Loucy (cell line): ENCODE results near the gene ADM5.

Source experiments
- H2AFZ ChIP-seq: fragments of 200-600 bp; sonication (generic); 2 replicates; pipeline ENCODE4 v1.6.0; 2016; ENCODE audit warnings: antibody characterized with exemption, mild to moderate bottlenecking, low read length, moderate library complexity
- H3F3A ChIP-seq: fragments of 200-600 bp; 2 replicates; pipeline ENCODE4 v1.6.0; 2016; ENCODE audit warnings: antibody characterized with exemption, low read depth, mild to moderate bottlenecking
- H3K27me3 ChIP-seq: fragments of 200-600 bp; sonication (generic); 2 replicates; pipeline ENCODE4 v1.6.1; 2014; ENCODE audit warnings: low read length, mild to moderate bottlenecking; ENCODE audit not compliant: insufficient read depth, poor library complexity, severe bottlenecking
- H3K36me3 ChIP-seq: fragments of 200-600 bp; sonication (generic); 2 replicates; pipeline ENCODE4 v1.6.1; 2016; ENCODE audit warnings: low read length; ENCODE audit not compliant: insufficient read depth
- H3K4me1 ChIP-seq: fragments of 200-600 bp; sonication (generic); 2 replicates; pipeline ENCODE4 v1.5.1; 2014; ENCODE audit warnings: low read length, mild to moderate bottlenecking; ENCODE audit not compliant: insufficient read depth, poor library complexity, severe bottlenecking
- H3K4me2 ChIP-seq: fragments of 200-600 bp; sonication (generic); 2 replicates; pipeline ENCODE4 v1.6.0; 2014; ENCODE audit warnings: antibody characterized with exemption, low read length, low read depth, mild to moderate bottlenecking; ENCODE audit not compliant: poor library complexity, severe bottlenecking
- H3K4me3 ChIP-seq: fragments of 200-600 bp; sonication (generic); 2 replicates; pipeline ENCODE4 v1.5.1; 2014; ENCODE audit warnings: low read length, mild to moderate bottlenecking, mixed read lengths; ENCODE audit not compliant: poor library complexity, severe bottlenecking
- H3K79me2 ChIP-seq: fragments of 200-600 bp; sonication (generic); 2 replicates; pipeline ENCODE4 v1.6.1; 2014; ENCODE audit warnings: low read length; ENCODE audit not compliant: insufficient read depth
- H3K9ac ChIP-seq: fragments of 200-600 bp; sonication (generic); 2 replicates; pipeline ENCODE4 v1.6.0; 2014; ENCODE audit warnings: mild to moderate bottlenecking, low read depth, low read length, moderate library complexity; ENCODE audit not compliant: poor library complexity, severe bottlenecking
- H3K9me2 ChIP-seq: fragments of 200-600 bp; sonication (generic); replicated peaks from 2 replicates; pipeline ENCODE4 v1.6.1; 2016; ENCODE audit warnings: low read depth, low read length, mixed read lengths
- H3K9me3 ChIP-seq: fragments of 200-600 bp; sonication (generic); 2 replicates; pipeline ENCODE4 v1.6.1; 2014; ENCODE audit warnings: mild to moderate bottlenecking, antibody characterized with exemption, low read length, low read depth; ENCODE audit not compliant: insufficient read depth
- H4K20me1 ChIP-seq: fragments of 200-600 bp; sonication (generic); 2 replicates; pipeline ENCODE4 v1.6.0; 2014; ENCODE audit warnings: antibody characterized with exemption, low read length, mild to moderate bottlenecking; ENCODE audit not compliant: insufficient read depth, poor library complexity, severe bottlenecking
- EZH2phosphoT487 ChIP-seq: fragments of 200-600 bp; IDR thresholded peaks from 2 replicates; pipeline ENCODE4 v1.6.1; 2018; ENCODE audit warnings: antibody characterized with exemption, mild to moderate bottlenecking, moderate library complexity, borderline replicate concordance
- TF ChIP-seq, protein P1 (sequence below): fragments of 200-600 bp; sonication (generic); conservative IDR thresholded peaks from 2 replicates; pipeline ENCODE4 v1.5.1; 2014; ENCODE audit warnings: mild to moderate bottlenecking, antibody characterized with exemption, low read length

ADM5 gene

DNA sequence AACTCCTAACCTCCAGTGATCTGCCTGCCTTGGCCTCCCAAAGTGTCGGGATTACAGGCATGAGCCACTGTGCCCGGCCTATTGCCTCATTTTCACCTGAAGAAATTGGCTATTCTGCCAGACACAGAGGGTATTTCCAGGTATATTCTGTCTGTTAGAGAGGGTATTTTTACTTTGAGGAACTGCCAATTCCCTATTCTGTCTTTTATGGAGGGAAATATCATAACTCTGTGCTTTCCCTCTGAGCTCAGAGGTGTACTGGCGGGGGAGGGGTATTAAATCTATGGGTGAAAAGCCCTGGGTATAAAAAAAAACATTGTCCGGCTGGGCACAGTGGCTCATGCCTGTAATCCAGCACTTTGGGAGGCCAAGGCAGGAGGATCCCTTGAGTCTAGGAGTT lies 48.9 kb downstream of the ADM5 start:
- Histone ChIP-seq H3K9ac (no peak overlapping the region), H3K9me3 (no peaks in the 10 kb centered on the region), H4K20me1 (no peaks in the 10 kb centered on the region), H3K79me2 (no peaks in the 10 kb centered on the region), H3K4me3 (no peak overlapping the region), H3F3A (no peaks in the 10 kb centered on the region), H3K27me3 (no peaks in the 10 kb centered on the region), H3K4me2 (no peak overlapping the region), H3K4me1 (no peaks in the 10 kb centered on the region), H3K9me2 (no peaks in the 10 kb centered on the region), H3K36me3 (no peaks in the 10 kb centered on the region), H2AFZ (no peak overlapping the region)
- TF ChIP-seq, protein P1, sequence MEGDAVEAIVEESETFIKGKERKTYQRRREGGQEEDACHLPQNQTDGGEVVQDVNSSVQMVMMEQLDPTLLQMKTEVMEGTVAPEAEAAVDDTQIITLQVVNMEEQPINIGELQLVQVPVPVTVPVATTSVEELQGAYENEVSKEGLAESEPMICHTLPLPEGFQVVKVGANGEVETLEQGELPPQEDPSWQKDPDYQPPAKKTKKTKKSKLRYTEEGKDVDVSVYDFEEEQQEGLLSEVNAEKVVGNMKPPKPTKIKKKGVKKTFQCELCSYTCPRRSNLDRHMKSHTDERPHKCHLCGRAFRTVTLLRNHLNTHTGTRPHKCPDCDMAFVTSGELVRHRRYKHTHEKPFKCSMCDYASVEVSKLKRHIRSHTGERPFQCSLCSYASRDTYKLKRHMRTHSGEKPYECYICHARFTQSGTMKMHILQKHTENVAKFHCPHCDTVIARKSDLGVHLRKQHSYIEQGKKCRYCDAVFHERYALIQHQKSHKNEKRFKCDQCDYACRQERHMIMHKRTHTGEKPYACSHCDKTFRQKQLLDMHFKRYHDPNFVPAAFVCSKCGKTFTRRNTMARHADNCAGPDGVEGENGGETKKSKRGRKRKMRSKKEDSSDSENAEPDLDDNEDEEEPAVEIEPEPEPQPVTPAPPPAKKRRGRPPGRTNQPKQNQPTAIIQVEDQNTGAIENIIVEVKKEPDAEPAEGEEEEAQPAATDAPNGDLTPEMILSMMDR: no peak
- no peak for TF ChIP-seq EZH2phosphoT487

DNA sequence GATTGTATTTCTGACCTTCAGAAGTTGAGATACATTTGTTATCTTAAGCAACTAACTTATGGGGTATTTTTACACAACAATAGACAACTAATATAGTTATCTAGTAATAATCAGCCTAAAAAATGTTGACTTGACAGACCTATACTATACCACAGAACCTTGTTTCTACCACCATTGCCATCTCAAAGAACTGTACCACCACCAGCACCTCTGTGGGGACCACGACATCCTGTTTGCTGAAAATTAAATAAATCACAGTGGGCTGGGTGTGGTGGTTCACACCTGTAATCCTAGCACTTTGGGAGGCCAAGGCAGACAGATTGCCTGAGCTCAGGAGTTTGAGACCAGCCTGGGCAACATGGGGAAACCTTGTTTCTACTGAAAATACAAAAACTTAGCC lies 49.7 kb downstream of the ADM5 start:
- Histone ChIP-seq H3K4me2 (no peak overlapping the region), H3K4me3 (no peak overlapping the region), H3K36me3 (no peaks in the 10 kb centered on the region), H3K9me2 (no peaks in the 10 kb centered on the region), H3K27me3 (no peaks in the 10 kb centered on the region), H3F3A (no peaks in the 10 kb centered on the region), H4K20me1 (no peaks in the 10 kb centered on the region), H3K79me2 (no peaks in the 10 kb centered on the region), H2AFZ (no peak overlapping the region), H3K9me3 (no peaks in the 10 kb centered on the region), H3K4me1 (no peaks in the 10 kb centered on the region), H3K9ac (no peak overlapping the region)
- TF ChIP-seq, protein P1: no peak

DNA sequence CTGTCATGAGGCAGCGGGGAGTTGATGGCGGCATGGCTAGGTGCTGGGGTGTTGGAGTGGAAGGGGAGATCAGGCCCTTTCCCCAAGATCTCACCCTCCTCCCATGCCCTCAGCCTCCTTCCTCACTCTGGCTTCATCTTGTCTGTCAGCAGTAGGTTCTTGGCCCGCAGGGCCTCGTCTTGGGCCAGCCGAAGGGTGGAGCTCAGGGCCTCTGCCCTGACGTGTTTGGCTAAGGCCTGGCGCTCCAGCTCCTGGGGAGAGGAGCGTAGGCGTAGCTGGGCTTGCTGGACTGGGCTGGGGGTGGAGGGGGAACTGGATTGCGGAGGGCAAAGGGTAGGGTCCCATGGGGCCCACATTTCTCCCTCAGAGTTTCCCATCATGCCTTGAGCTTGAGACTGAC lies 50.5 kb downstream of the ADM5 start:
- Histone ChIP-seq H3K9ac (no peak overlapping the region), H3K36me3 (no peaks in the 10 kb centered on the region), H2AFZ (no peak overlapping the region), H4K20me1 (no peaks in the 10 kb centered on the region), H3K9me3 (no peaks in the 10 kb centered on the region), H3K4me1 (no peaks in the 10 kb centered on the region), H3K9me2 (no peaks in the 10 kb centered on the region), H3K79me2 (no peaks in the 10 kb centered on the region), H3F3A (no peaks in the 10 kb centered on the region), H3K27me3 (no peaks in the 10 kb centered on the region), H3K4me3 (no peak overlapping the region), H3K4me2 (no peak overlapping the region)
- no peak for TF ChIP-seq EZH2phosphoT487
- TF ChIP-seq, protein P1: no peak
